Measurements from ENCODE around the gene TTC23. TPM values are rescaled to one million over a fixed set of nuclear protein-coding genes. Genes with fewer than 3 reads are reported as not detected.
"Not testable (repeated sequence)": the region's sequence is repeated elsewhere in the genome, so short reads cannot be mapped to it uniquely, and the experiment has no call there.

TTC23 gene
- total and polyA plus RNA-seq, 8 donors: 3.8 to 75.3 (median 14.8) TPM

DNA sequence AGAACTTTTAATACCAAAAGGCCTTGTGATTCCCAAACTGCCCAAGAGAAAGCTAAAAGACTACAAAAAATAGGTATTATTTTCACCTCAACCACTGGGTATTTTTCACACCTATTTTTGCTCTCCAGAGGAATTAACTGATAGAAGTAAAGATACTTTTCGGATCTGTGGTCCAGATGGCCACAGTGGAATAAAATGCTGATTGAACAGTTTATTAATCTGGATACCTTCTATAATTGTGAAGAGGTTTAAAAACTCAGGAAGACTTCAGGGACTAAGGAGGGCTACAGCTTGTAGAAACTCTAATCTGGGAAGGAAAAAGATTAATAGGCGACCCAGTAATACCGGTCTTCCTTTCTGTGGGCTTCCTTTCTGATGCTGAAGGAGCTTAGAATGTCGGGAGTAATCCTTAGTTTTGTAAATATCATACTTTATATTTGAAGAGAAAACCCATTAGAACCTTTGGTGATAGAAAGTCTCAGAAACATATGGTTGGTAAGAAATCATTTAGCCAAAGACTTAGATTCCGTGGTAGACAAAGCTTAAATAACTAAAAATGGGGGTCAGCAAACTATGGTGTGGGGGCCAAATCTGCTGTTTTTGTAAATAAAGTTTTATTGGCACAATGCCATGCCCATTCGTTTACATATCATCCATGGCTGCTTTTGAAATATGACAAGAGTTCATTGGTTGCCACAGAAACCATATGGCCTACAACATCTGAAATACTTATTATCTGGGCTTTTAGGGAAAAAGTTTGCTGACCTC is 47.8 kb downstream of the TTC23 start:
- no peaks in the 10 kb centered on the region for H3K4me1 ChIP-seq
- H3K27ac ChIP-seq: no peak overlapping the region
- no peak for DNase-seq
- no peaks in the 10 kb centered on the region for H3K27me3 ChIP-seq
- no peak overlapping the region for H3K4me3 ChIP-seq
- H3K36me3 ChIP-seq: peaks cover 0 to 36% (median 31%) of the 10 kb centered on the region in 4 donors
- TF ChIP-seq EP300 (IDR thresholded peaks at IDR 0.05): no peak
- no peak for TF ChIP-seq POLR2A (IDR thresholded peaks at IDR 0.05)
- TF ChIP-seq, protein P1, sequence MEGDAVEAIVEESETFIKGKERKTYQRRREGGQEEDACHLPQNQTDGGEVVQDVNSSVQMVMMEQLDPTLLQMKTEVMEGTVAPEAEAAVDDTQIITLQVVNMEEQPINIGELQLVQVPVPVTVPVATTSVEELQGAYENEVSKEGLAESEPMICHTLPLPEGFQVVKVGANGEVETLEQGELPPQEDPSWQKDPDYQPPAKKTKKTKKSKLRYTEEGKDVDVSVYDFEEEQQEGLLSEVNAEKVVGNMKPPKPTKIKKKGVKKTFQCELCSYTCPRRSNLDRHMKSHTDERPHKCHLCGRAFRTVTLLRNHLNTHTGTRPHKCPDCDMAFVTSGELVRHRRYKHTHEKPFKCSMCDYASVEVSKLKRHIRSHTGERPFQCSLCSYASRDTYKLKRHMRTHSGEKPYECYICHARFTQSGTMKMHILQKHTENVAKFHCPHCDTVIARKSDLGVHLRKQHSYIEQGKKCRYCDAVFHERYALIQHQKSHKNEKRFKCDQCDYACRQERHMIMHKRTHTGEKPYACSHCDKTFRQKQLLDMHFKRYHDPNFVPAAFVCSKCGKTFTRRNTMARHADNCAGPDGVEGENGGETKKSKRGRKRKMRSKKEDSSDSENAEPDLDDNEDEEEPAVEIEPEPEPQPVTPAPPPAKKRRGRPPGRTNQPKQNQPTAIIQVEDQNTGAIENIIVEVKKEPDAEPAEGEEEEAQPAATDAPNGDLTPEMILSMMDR (IDR thresholded peaks at IDR 0.05): no peak
- no peak for TF ChIP-seq POLR2AphosphoS5 (IDR thresholded peaks at IDR 0.05)
- intact Hi-C loops (cut with DNase I; ENCODE audit: low total_unique reads): no loop called here
- H3K9me3 ChIP-seq: no peaks in the 10 kb centered on the region
- WGBS, 5 donors: 74 to 80% (median 76%) methylated on average over 6 of the region's 6 CpGs

DNA sequence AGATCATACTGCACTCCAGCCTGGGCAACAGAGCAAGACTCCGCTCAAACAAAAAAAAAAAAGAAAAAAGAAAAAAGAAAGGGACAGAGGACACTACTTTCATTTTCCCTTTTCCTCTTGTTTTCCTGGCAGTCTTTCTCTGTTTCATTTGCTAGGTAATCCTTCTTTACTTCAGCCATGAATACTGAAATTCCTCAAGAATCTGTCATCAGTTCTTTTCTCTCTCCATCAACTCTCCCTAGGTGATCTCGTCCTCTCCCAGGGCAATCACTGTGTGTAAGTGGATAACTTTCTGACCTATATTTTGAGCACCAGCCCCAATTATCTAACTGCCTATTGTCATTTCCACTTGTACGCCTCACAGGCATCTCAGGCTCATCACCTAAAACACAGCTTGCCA is 51.5 kb downstream of the TTC23 start:
- Histone ChIP-seq H3K4me3 (no peak overlapping the region), H3K27ac (no peak overlapping the region)

DNA sequence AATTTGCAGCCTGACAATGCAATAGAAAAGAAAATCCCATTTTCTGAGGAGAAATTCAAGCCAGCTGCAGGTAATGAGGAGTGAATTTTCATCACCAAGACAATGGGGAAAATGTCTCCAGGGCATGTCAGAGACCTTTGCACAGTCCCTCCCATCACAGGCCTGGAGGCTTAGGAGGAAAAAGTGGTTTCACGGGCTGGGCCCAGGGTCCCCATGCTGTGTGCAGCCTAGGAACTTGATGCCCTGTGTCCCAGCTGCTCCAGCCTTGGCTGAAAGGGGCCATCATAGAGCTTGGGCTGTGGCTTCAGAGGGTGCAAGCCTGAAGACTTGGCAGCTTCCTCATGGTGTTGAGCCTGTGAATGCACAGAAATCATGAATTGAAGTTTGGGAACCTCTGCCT is 57.2 kb downstream of the TTC23 start:
- intact Hi-C loops (cut with DNase I; ENCODE audit: low total_unique reads); H3K9me3 ChIP-seq; H3K4me1 ChIP-seq; H3K4me3 ChIP-seq; H3K27ac ChIP-seq; DNase-seq; H3K27me3 ChIP-seq: not testable (repeated sequence)
- WGBS, 5 donors: 80 to 97% (median 94%) methylated on average over 1 of the region's 1 CpG; no CpG with 5 or more reads in 1 of the 5 donors
- peaks cover 16 to 52% (median 38%) of the 10 kb centered on the region in 4 donors for H3K36me3 ChIP-seq

More for the DNA sequence above, 51.5 kb downstream of the TTC23 start:
- no peak for TF ChIP-seq EP300 (IDR thresholded peaks at IDR 0.05)
- no peak for TF ChIP-seq POLR2AphosphoS5 (IDR thresholded peaks at IDR 0.05)
- no peak for TF ChIP-seq POLR2A (IDR thresholded peaks at IDR 0.05)
- TF ChIP-seq, protein P1 (IDR thresholded peaks at IDR 0.05): no peak
- Histone ChIP-seq H3K36me3 (peaks cover under 1 to 54% (median 44%) of the 10 kb centered on the region in 4 donors), H3K4me1 (no peaks in the 10 kb centered on the region), H3K27me3 (no peaks in the 10 kb centered on the region), H3K9me3 (no peaks in the 10 kb centered on the region)
- 90 to 99% (median 94%) methylated on average over 3 of the region's 3 CpGs for WGBS, 5 donors
- no peak for DNase-seq
- intact Hi-C loops (cut with DNase I; ENCODE audit: low total_unique reads): no loop called here

DNA sequence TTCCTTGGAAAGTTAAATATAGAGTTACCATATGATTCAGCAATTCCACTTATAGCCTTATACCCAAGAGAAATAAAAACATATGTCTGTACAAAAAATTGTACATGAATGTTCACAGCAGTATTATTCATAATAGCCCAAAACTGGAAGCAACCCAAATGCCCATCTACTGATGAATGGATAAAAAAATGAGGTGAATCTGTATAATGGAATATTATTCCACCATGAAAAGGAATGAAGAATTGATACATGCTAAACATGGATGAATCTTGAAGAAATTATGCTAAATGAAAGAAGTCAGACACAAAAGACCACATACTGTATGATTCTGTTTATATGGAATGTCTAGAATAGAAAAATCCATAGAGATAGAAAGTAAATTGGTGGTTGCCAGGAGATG is 61.4 kb downstream of the TTC23 start:
- Histone ChIP-seq H3K27ac (no peak overlapping the region), H3K4me3 (no peak overlapping the region), H3K36me3 (peaks cover 16 to 46% (median 34%) of the 10 kb centered on the region in 4 donors), H3K27me3 (no peaks in the 10 kb centered on the region), H3K9me3 (peaks cover 0 to 9% (median 0%) of the 10 kb centered on the region in 4 donors), H3K4me1 (peaks cover 0 to under 1% (median 0%) of the 10 kb centered on the region in 4 donors)
- TF ChIP-seq POLR2AphosphoS5 (IDR thresholded peaks at IDR 0.05) (no peak), EP300 (IDR thresholded peaks at IDR 0.05) (no peak), POLR2A (IDR thresholded peaks at IDR 0.05) (no peak)
- TF ChIP-seq, protein P1 (IDR thresholded peaks at IDR 0.05): no peak
- DNase-seq: no peak
- intact Hi-C loops (cut with DNase I; ENCODE audit: low total_unique reads): no loop called here
